ENCODE results near the gene ZBTB7C.

ZBTB7C gene

GRCh38 chr18:48452861-48453323 lies 43.7 kb upstream of the ZBTB7C start:
- no peak for DNase-seq (ENCODE audit: low read depth)
- no peak for TF ChIP-seq CTCF (IDR thresholded peaks at IDR 0.05; ENCODE audit: low read depth, low read length, missing control alignments)
- H3K4me3 ChIP-seq (ENCODE audit: low read depth, low read length), result no peak overlapping the region
- in situ Hi-C loops (cut with HindIII; ENCODE audit: low sequenced_read_pairs), result no loop called here

GRCh38 chr18:48450685-48451084 lies 41.5 kb upstream of the ZBTB7C start:
- no peak overlapping the region for H3K4me3 ChIP-seq (ENCODE audit: low read depth, low read length)
- in situ Hi-C loops (cut with HindIII; ENCODE audit: low sequenced_read_pairs), result no loop called here
- no peak for DNase-seq (ENCODE audit: low read depth)
- no peak for TF ChIP-seq CTCF (IDR thresholded peaks at IDR 0.05; ENCODE audit: low read depth, low read length, missing control alignments)

- peak; percentile 92 for TF ChIP-seq CTCF (IDR thresholded peaks at IDR 0.05; ENCODE audit: low read depth, low read length, missing control alignments)
- no peak overlapping the region for H3K4me3 ChIP-seq (ENCODE audit: low read depth, low read length)
- peak; percentile 79 for DNase-seq (ENCODE audit: low read depth)
- in situ Hi-C loops (cut with HindIII; ENCODE audit: low sequenced_read_pairs), result loop anchor here (10.0 kb wide), 1 partner anchor 402 kb away; no protein-coding TSS in a partner anchor
Measured at GRCh38 chr18:48446582-48447225, 37.5 kb upstream of the ZBTB7C start.

GRCh38 chr18:48445540-48445939 lies 36.4 kb upstream of the ZBTB7C start:
- peak; percentile 96 for TF ChIP-seq CTCF (IDR thresholded peaks at IDR 0.05; ENCODE audit: low read depth, low read length, missing control alignments)
- peak; percentile 45 for DNase-seq (ENCODE audit: low read depth)
- in situ Hi-C loops (cut with HindIII; ENCODE audit: low sequenced_read_pairs), result loop anchor here (10.0 kb wide), 1 partner anchor 401 kb away; no protein-coding TSS in a partner anchor
- H3K4me3 ChIP-seq (ENCODE audit: low read depth, low read length), result no peak overlapping the region

GRCh38 chr18:48442761-48443160 lies 33.6 kb upstream of the ZBTB7C start:
- no peak for DNase-seq (ENCODE audit: low read depth)
- in situ Hi-C loops (cut with HindIII; ENCODE audit: low sequenced_read_pairs), result loop anchor here (10.0 kb wide), 1 partner anchor 398 kb away; no protein-coding TSS in a partner anchor
- no peak for TF ChIP-seq CTCF (IDR thresholded peaks at IDR 0.05; ENCODE audit: low read depth, low read length, missing control alignments)
- H3K4me3 ChIP-seq (ENCODE audit: low read depth, low read length), result no peak overlapping the region

GRCh38 chr18:48441405-48441881 lies 32.3 kb upstream of the ZBTB7C start:
- no peak for TF ChIP-seq CTCF (IDR thresholded peaks at IDR 0.05; ENCODE audit: low read depth, low read length, missing control alignments)
- no peak overlapping the region for H3K4me3 ChIP-seq (ENCODE audit: low read depth, low read length)
- in situ Hi-C loops (cut with HindIII; ENCODE audit: low sequenced_read_pairs), result loop anchor here (10.0 kb wide), 1 partner anchor 397 kb away; no protein-coding TSS in a partner anchor
- DNase-seq (ENCODE audit: low read depth), result no peak
